Gastrocnemius medialis (tissue), 4 donors: ENCODE results near the gene RANBP3L.

Source experiments
- CTCF ChIP-seq, 5 experiments: fragments of 450-650 bp in 3 of 5; fragments of 200-600 bp in 2 of 5; sonication (generic) in 2 of 5; IDR thresholded peaks in 4 of 5; conservative IDR thresholded peaks in 1 of 5; 1 replicate in 4 of 5; 2 replicates in 1 of 5; pipeline ENCODE4 v1.5.1; 2016 to 2019; ENCODE audit warnings: antibody characterized with exemption in 5 of 5, mild to moderate bottlenecking in 3 of 5, moderate library complexity in 3 of 5
- POLR2A ChIP-seq, 2 donors: fragments of 450-650 bp; IDR thresholded peaks; one replicate each; pipeline ENCODE4 v1.6.1; 2017; ENCODE audit warnings: antibody characterized with exemption in 2 of 2, mild to moderate bottlenecking in 2 of 2, moderate library complexity in 2 of 2

- TF ChIP-seq POLR2A (IDR thresholded peaks at IDR 0.05) (no peak), CTCF (IDR thresholded peaks at IDR 0.05 in 4 of 5, conservative IDR thresholded peaks at IDR 0.05 in 1 of 5) (no peak)
These were observed 55.5 kb downstream of the RANBP3L start for GRCh38 chr5:36246036-36246800.
